Neural crest cell (in vitro differentiated cells): ENCODE data around the gene PIP4K2A. TPM values are rescaled to one million over a fixed set of nuclear protein-coding genes. Genes with fewer than 3 reads are reported as not detected.

Experiments used
- DNase-seq: peaks from one replicate; pipeline ENCODE4 v3.0.0; 2021; ENCODE audit warnings: low read depth, mixed read lengths, low spot score
- H3K27ac Mint-ChIP-seq: one replicate; pipeline ENCODE4 v1.8.0; 2021; ENCODE audit warnings: mild to moderate bottlenecking, mixed read lengths; ENCODE audit not compliant: unreplicated experiment
- H3K27me3 Mint-ChIP-seq: 2 replicates; pipeline ENCODE4 v1.8.0; 2021; ENCODE audit warnings: low read depth, mild to moderate bottlenecking, mixed read lengths
- H3K36me3 Mint-ChIP-seq: 2 replicates; pipeline ENCODE4 v1.8.0; 2021; ENCODE audit warnings: low read depth, mild to moderate bottlenecking, mixed read lengths
- H3K4me1 Mint-ChIP-seq: 2 replicates; pipeline ENCODE4 v1.8.0; 2021; ENCODE audit warnings: mixed read lengths
- H3K4me3 Mint-ChIP-seq: one replicate; pipeline ENCODE4 v1.8.0; 2021; ENCODE audit warnings: mild to moderate bottlenecking, mixed read lengths
- H3K9me3 Mint-ChIP-seq: 2 replicates; pipeline ENCODE4 v1.8.0; 2021; ENCODE audit warnings: mixed read lengths
- CTCF ChIP-seq: fragments of 200-600 bp; sonication (generic); conservative IDR thresholded peaks from 2 replicates; pipeline ENCODE4 v1.5.0; 2021; ENCODE audit warnings: antibody characterized with exemption, mild to moderate bottlenecking
- total RNA-seq: library from RNA; stranded (reverse); gene quantifications from 2 replicates; pipeline ENCODE4 v1.2.1, GENCODE V29; 2021

Gene PIP4K2A
- total RNA-seq, 1 donor from 2014 or later, result 28.7 TPM

DNA sequence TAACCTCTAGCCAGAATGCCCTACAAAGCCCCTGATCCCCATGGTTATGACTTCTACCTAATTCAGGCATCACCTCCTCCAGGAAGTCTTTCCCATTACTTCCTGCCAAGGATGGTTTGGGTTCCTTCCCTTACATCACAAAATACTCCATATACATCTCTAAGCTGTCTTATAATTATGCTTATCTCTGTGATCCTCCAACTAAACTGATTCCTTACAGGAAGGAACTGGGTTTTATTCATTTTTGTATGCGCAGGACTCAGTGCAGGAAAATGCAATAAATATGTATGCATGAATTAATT is 41.3 kb downstream of the PIP4K2A start:
- TF ChIP-seq CTCF, result no peak
- Mint-ChIP-seq H3K27me3 (no peaks in the 10 kb centered on the region), H3K4me1 (peaks cover 45% of the 10 kb centered on the region), H3K36me3 (no peaks in the 10 kb centered on the region), H3K9me3 (no peaks in the 10 kb centered on the region), H3K4me3 (no peak overlapping the region), H3K27ac (no peak overlapping the region)
- DNase-seq, result no peak

DNA sequence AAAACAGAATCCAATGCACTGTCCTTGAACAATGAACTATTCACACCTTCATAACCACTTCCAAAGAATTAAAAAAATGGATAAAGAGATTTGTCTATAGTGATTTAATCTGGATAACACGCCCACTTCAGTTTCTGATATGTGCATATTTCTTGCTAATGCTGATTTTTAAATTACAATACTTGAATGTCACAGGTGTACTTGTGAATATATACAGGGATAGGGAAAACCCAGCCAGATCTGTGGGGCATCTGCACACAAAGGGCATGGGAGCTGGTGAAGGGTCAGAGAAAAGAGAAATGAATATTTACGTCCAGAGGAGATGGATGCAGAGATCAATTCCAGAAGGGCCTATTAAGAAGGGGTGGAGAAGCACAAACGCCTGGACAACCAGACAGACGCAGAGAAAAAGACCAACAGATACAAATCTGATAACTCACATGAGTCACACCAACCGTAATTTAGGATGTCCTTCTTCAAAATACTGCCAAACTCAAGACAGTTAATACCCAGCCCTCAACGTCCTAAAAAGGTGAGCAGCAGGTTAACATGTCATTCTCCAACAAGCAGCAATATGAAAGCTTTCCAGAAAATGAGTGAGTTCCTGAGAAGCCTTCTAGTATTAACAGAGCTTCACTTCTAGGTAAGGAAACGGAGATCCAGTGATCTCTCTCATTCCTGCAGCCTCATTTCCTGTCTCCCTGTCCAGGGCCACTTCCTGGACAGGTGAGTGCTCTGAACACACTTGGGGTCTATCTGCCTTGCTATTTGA is 41.9 kb downstream of the PIP4K2A start:
- no peak for DNase-seq
- no peaks in the 10 kb centered on the region for H3K27me3 Mint-ChIP-seq
- H3K36me3 Mint-ChIP-seq, result no peaks in the 10 kb centered on the region
- H3K27ac Mint-ChIP-seq, result no peak overlapping the region
- H3K4me3 Mint-ChIP-seq, result no peak overlapping the region
- TF ChIP-seq CTCF, result no peak
- no peaks in the 10 kb centered on the region for H3K9me3 Mint-ChIP-seq
- H3K4me1 Mint-ChIP-seq, result peaks cover 45% of the 10 kb centered on the region

- Mint-ChIP-seq H3K36me3 (no peaks in the 10 kb centered on the region), H3K4me1 (peaks cover 46% of the 10 kb centered on the region), H3K27ac (no peak overlapping the region), H3K9me3 (no peaks in the 10 kb centered on the region), H3K27me3 (no peaks in the 10 kb centered on the region), H3K4me3 (no peak overlapping the region)
- no peak for DNase-seq
- no peak for TF ChIP-seq CTCF
Observed at GRCh38 chr10:22670788-22671187, 43.6 kb downstream of the PIP4K2A start.

DNA sequence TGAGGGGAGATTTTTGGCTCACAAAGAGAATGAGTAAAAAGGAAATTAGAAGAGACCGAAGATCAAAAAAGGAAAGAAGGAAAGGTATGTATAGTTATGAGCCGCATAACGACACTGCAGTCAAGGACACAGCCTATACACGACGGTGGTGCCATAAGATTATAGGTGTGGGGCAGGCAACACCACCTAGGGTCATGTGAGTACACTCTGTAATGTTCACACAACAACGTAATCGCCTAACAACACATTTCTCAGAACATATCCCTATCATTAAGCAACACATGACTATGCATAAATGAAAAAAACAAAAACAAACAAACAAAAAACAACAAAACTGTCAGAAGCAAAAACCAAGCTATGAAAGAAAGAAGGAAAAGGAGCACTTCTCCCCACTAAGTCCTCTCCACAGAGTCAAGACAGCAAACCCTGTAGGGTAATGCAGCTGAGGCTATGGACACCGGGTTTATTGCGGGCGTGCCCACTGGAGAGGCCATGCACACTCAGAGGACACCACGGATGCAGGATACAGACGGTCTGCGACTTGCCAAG is 45.1 kb downstream of the PIP4K2A start:
- Mint-ChIP-seq H3K27me3 (no peaks in the 10 kb centered on the region), H3K4me3 (no peak overlapping the region), H3K36me3 (no peaks in the 10 kb centered on the region), H3K27ac (no peak overlapping the region), H3K4me1 (peaks cover 40% of the 10 kb centered on the region), H3K9me3 (no peaks in the 10 kb centered on the region)
- no peak for TF ChIP-seq CTCF
- DNase-seq, result no peak

DNA sequence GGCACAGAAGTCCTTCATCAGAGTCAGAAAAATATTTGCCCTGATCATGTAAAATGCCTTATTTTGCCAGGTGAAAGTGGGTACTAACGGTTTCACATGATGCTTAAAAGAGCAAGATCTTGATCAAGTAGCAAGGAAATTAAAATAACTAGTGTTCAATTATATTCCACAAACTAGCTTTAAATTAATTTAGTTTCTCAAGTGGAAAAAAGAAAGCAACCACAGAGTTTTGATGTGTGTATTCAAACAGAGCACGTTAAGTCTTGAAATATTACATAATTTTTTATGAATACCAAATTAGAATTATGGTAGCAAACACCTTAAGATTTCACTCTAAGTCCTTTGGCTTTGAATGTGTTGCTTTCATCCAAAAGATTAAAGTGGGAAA is 47.3 kb downstream of the PIP4K2A start:
- Mint-ChIP-seq H3K9me3 (no peaks in the 10 kb centered on the region), H3K27me3 (no peaks in the 10 kb centered on the region), H3K27ac (no peak overlapping the region), H3K4me1 (peaks cover 34% of the 10 kb centered on the region), H3K36me3 (no peaks in the 10 kb centered on the region), H3K4me3 (no peak overlapping the region)
- no peak for DNase-seq
- no peak for TF ChIP-seq CTCF
